ENCODE data around the gene CALHM5.

GRCh38 chr6:116564921-116565872 lies 53.8 kb downstream of the CALHM5 start:
- TF ChIP-seq SMC3 (IDR thresholded peaks at IDR 0.05; ENCODE audit: low read depth, low read length) (no peak), CTCF (conservative IDR thresholded peaks at IDR 0.05; ENCODE audit: low read depth, low read length) (no peak), CEBPB (IDR thresholded peaks at IDR 0.05; ENCODE audit: low read depth, low read length) (no peak)
